ENCODE measurements around the gene PCDHA6.
"Not testable (repeated sequence)": the region's sequence is repeated elsewhere in the genome, so short reads cannot be mapped to it uniquely, and the experiment has no call there.

The PCDHA6 gene, protein sequence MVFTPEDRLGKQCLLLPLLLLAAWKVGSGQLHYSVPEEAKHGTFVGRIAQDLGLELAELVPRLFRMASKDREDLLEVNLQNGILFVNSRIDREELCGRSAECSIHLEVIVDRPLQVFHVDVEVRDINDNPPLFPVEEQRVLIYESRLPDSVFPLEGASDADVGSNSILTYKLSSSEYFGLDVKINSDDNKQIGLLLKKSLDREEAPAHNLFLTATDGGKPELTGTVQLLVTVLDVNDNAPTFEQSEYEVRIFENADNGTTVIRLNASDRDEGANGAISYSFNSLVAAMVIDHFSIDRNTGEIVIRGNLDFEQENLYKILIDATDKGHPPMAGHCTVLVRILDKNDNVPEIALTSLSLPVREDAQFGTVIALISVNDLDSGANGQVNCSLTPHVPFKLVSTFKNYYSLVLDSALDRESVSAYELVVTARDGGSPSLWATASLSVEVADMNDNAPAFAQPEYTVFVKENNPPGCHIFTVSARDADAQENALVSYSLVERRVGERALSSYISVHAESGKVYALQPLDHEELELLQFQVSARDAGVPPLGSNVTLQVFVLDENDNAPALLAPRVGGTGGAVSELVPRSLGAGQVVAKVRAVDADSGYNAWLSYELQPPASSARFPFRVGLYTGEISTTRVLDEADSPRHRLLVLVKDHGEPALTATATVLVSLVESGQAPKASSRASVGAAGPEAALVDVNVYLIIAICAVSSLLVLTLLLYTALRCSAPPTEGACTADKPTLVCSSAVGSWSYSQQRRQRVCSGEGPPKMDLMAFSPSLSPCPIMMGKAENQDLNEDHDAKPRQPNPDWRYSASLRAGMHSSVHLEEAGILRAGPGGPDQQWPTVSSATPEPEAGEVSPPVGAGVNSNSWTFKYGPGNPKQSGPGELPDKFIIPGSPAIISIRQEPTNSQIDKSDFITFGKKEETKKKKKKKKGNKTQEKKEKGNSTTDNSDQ

DNA sequence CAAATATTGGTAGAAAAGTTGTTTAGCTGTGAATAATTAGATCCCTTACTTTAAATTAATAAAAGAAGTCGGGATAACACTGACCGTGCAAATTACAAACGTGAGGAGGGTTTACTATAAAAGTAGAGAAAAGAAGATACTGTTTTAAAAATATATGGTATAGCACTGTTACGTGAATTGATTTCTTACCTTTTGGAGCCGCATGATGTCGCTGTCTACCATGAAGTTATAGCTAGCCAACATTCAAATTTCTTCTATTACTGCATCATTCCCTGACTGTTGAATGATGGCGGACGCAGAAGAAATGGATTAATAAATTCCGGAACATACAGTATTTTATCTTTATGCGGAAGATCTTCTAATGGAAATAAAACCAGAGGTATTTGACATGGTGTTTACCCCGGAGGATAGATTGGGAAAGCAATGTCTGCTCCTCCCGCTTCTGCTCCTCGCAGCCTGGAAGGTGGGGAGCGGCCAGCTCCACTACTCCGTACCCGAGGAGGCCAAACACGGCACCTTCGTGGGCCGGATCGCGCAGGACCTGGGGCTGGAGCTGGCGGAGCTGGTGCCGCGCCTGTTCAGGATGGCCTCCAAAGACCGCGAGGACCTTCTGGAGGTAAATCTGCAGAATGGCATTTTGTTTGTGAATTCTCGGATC, at the start of gene PCDHA6:
PCDHA6 (plus strand) TSS at position 257 of the 658 bp plus-strand sequence; CDS start at position 389, 132 bp downstream.
- in situ Hi-C loops (cut with MboI; ENCODE audit: low sequenced_read_pairs), result no loop called here

DNA sequence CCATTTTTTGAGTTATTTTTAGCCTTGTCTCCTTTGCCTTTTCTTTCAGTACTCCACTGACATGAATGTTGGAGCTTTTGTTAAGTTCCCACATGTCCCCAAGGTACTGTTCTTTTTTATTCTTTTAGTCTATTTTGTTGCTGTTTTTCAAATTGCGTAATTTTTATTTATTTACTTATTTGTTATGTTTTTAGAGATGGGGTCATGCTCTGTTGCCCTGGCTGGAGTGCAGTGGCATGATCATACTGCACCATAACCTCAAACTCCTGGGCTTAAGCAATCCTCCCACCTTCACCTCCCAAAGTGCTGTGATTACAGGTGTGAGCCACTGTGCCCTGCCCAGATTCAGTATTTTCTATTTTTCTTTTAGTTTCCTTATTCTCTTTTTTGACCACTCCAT, 47.2 kb upstream of the PCDHA6 start:
- in situ Hi-C loops (cut with MboI; ENCODE audit: low sequenced_read_pairs), result no loop called here

DNA sequence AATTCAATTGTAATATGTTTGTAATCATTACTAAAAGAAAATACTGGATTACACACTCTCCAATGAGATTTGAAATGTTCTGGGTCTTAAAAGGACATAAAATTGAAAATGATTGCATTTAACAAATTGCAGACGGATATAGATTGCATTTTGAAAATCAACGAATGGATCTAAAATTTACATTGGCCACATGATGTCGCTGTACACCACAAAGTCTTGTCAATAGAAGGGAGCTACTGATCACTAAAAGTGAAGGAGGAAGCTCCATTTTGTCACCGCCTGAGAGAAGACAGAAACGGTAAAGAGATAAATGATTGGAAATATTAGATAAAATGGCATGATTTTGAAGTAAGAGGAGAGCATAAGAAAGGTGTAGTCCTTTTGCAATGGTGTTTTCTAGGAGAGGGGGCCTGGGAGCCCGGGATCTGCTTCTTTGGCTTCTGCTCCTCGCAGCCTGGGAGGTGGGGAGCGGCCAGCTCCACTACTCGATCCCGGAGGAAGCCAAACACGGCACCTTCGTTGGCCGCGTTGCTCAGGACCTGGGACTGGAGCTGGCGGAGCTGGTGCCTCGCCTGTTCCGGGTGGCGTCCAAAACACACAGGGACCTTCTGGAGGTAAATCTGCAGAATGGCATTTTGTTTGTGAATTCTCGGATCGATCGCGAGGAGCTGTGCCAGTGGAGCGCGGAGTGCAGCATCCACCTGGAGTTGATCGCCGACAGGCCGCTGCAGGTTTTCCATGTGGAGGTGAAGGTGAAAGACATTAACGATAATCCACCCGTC, 41.7 kb upstream of the PCDHA6 start, which contains the start of gene PCDHA1:
PCDHA1 (plus strand) TSS at position 236 of the 782 bp plus-strand sequence.
- in situ Hi-C loops (cut with MboI; ENCODE audit: low sequenced_read_pairs), result no loop called here

DNA sequence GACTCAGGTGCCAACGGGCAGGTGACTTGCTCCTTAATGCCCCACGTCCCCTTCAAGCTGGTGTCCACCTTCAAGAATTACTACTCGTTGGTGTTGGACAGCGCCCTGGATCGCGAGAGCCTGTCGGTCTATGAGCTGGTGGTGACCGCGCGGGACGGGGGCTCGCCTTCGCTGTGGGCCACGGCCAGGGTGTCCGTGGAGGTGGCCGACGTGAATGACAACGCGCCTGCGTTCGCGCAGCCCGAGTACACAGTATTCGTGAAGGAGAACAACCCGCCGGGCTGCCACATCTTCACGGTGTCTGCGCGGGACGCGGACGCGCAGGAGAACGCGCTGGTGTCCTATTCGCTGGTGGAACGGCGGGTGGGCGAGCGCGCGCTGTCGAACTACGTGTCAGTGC, 40.3 kb upstream of the PCDHA6 start:
- in situ Hi-C loops (cut with MboI; ENCODE audit: low sequenced_read_pairs), result not testable (repeated sequence)

DNA sequence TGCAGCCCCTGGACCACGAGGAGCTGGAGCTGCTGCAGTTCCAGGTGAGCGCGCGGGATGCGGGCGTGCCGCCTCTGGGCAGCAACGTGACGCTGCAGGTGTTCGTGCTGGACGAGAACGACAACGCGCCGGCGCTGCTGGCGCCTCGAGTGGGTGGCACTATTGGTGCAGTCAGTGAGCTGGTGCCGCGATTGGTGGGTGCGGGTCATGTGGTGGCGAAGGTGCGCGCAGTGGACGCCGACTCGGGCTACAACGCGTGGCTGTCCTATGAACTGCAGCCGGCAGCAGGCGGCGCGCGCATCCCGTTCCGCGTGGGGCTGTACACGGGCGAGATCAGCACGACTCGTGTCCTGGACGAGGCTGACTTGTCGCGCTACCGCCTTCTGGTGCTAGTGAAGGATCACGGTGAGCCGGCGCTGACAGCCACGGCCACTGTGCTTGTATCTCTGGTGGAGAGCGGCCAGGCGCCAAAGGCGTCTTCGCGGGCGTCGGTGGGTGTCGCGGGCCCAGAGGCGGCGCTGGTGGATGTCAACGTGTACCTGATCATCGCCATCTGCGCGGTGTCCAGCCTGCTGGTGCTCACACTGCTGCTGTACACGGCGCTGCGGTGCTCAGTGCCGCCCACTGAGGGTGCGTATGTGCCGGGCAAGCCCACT, 39.8 kb upstream of the PCDHA6 start:
- in situ Hi-C loops (cut with MboI; ENCODE audit: low sequenced_read_pairs), result not testable (repeated sequence)

DNA sequence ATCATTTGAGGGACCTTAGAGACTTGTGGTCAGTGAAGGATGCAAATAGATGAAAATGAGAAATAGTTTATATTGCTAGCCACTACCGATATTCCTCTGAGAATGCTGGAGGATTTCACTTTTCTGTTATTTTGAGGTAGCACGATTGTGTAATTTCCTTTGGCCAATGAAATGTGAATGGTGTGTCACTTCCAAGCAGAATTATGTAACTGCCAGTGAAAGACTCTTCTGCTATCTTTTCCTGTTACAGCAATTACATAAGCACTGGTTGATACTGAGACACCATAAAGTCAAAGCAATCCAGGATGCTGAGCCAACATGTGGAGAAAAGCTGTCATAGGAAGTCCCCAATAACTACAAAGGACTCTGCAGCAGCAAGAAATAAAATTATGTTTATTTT, 36.7 kb upstream of the PCDHA6 start:
- in situ Hi-C loops (cut with MboI; ENCODE audit: low sequenced_read_pairs), result no loop called here

DNA sequence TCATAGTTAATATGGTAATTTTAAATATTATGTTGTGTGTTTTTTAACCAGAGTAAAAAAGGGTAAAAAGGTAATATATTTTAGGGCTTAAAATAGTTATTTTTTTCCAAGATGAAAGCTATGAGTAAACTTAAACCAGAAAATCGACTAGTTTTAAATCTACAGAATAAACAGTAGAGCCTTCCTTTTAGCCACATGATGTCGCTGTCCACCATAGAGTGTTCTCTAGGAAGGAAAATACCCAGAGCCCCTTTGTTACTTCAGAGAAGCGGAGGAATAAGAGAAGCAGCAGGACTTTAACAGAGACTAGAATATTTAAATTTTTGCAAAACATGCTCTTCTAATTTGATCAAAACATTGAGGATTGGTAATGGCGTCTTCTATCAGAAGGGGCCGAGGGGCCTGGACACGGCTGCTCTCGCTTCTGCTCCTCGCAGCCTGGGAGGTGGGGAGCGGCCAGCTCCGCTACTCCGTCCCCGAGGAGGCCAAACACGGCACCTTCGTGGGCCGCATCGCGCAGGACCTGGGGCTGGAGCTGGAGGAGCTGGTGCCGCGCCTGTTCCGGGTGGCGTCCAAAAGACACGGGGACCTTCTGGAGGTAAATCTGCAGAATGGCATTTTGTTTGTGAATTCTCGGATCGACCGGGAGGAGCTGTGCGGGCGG, 33.0 kb upstream of the PCDHA6 start, which contains the start of gene PCDHA2:
PCDHA2 (plus strand) TSS at position 258 of the 664 bp plus-strand sequence.
- in situ Hi-C loops (cut with MboI; ENCODE audit: low sequenced_read_pairs), result no loop called here

DNA sequence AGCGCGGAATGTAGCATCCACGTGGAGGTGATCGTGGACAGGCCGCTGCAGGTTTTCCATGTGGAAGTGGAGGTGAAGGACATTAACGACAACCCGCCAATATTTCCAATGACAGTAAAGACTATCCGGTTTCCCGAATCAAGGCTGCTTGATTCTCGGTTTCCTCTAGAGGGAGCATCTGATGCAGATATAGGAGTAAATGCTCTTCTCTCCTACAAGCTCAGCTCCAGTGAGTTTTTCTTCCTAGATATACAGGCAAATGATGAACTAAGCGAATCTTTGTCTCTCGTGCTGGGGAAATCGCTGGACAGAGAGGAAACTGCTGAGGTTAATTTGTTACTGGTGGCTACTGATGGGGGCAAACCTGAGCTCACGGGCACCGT, 32.5 kb upstream of the PCDHA6 start:
- in situ Hi-C loops (cut with MboI; ENCODE audit: low sequenced_read_pairs), result no loop called here

DNA sequence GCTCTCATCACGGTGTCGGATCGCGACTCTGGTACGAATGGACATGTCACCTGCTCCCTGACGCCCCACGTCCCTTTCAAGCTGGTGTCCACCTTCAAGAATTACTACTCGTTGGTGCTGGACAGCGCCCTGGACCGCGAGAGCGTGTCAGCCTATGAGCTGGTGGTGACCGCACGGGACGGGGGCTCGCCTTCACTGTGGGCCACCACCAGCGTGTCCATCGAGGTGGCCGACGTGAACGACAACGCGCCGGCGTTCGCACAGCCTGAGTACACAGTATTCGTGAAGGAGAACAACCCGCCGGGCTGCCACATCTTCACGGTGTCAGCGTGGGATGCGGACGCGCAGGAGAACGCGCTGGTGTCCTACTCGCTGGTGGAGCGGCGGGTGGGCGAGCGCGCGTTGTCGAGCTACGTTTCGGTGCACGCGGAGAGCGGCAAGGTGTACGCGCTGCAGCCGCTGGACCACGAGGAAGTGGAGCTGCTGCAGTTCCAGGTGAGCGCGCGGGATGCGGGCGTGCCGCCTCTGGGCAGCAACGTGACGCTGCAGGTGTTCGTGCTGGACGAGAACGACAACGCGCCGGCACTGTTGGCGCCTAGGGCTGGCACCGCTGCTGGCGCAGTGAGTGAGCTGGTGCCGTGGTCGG, 31.6 kb upstream of the PCDHA6 start:
- in situ Hi-C loops (cut with MboI; ENCODE audit: low sequenced_read_pairs), result not testable (repeated sequence)

DNA sequence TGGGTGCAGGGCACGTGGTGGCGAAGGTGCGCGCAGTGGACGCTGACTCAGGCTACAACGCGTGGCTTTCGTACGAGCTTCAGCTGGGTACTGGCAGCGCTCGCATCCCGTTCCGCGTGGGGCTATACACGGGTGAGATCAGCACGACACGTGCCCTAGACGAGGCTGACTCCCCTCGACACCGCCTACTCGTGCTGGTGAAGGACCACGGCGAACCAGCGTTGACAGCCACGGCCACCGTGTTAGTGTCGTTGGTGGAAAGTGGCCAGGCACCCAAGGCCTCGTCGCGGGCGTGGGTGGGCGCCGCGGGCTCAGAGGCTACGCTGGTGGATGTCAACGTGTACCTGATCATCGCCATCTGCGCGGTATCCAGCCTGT, 31.1 kb upstream of the PCDHA6 start:
- in situ Hi-C loops (cut with MboI; ENCODE audit: low sequenced_read_pairs), result no loop called here

DNA sequence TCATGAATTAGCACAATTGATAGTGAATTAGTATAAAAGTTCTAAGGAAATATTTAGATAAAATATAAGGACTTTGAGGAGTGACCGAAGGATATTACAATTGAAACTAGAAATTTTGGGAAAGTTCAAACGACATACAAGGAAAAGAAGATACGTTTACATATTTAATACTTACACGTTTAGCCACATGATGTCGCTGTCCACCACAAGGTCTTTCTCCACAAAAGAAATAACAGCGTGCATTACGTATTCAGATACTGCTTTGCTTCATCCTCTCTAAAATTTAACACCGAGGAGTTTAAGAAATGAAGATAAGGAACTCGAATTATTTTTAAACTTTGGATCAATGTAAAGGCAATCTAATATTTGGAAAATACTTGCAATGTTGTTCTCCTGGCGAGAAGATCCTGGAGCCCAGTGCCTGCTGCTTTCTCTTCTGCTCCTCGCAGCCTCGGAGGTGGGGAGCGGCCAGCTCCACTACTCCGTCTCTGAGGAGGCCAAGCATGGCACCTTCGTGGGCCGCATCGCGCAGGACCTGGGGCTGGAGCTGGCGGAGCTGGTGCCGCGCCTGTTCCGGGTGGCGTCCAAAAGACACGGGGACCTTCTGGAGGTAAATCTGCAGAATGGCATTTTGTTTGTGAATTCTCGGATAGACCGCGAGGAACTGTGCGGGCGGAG, 26.8 kb upstream of the PCDHA6 start, which contains the start of gene PCDHA3:
PCDHA3 (plus strand) TSS at position 242 of the 678 bp plus-strand sequence.
- in situ Hi-C loops (cut with MboI; ENCODE audit: low sequenced_read_pairs), result no loop called here

DNA sequence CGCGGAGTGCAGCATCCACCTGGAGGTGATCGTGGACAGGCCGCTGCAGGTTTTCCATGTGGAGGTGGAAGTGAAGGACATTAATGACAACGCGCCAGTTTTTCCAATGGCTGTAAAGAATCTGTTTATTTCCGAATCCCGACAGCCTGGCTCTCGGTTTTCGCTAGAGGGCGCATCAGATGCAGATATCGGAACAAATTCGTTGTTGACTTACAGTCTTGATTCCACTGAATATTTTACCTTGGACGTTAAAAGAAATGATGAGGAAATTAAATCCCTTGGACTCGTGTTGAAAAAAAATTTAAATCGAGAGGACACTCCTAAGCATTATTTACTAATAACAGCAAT, 26.3 kb upstream of the PCDHA6 start:
- in situ Hi-C loops (cut with MboI; ENCODE audit: low sequenced_read_pairs), result no loop called here

DNA sequence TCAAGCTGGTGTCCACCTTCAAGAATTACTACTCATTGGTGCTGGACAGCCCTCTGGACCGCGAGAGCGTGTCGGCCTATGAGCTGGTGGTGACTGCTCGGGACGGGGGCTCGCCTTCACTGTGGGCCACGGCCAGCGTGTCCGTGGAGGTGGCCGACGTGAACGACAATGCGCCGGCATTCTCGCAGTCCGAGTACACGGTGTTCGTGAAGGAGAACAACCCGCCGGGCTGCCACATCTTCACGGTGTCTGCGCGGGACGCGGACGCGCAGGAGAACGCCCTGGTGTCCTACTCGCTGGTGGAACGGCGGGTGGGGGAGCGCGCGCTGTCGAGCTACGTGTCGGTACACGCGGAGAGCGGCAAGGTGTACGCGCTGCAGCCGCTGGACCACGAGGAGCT, 25.4 kb upstream of the PCDHA6 start:
- in situ Hi-C loops (cut with MboI; ENCODE audit: low sequenced_read_pairs), result not testable (repeated sequence)

DNA sequence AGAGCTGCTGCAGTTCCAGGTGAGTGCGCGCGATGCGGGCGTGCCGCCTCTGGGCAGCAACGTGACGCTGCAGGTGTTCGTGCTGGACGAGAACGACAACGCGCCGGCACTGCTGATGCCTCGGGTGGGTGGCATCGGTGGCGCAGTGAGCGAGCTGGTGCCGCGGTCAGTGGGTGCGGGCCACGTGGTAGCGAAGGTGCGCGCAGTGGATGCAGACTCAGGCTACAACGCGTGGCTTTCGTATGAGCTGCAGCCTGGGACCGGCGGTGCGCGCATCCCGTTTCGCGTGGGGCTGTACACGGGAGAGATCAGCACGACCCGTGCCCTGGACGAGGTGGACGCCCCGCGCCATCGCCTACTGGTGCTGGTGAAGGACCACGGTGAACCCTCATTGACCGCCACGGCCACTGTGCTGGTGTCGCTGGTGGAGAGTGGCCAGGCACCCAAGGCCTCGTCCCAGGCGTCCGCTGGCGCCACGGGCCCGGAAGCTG, 24.9 kb upstream of the PCDHA6 start:
- in situ Hi-C loops (cut with MboI; ENCODE audit: low sequenced_read_pairs), result no loop called here

DNA sequence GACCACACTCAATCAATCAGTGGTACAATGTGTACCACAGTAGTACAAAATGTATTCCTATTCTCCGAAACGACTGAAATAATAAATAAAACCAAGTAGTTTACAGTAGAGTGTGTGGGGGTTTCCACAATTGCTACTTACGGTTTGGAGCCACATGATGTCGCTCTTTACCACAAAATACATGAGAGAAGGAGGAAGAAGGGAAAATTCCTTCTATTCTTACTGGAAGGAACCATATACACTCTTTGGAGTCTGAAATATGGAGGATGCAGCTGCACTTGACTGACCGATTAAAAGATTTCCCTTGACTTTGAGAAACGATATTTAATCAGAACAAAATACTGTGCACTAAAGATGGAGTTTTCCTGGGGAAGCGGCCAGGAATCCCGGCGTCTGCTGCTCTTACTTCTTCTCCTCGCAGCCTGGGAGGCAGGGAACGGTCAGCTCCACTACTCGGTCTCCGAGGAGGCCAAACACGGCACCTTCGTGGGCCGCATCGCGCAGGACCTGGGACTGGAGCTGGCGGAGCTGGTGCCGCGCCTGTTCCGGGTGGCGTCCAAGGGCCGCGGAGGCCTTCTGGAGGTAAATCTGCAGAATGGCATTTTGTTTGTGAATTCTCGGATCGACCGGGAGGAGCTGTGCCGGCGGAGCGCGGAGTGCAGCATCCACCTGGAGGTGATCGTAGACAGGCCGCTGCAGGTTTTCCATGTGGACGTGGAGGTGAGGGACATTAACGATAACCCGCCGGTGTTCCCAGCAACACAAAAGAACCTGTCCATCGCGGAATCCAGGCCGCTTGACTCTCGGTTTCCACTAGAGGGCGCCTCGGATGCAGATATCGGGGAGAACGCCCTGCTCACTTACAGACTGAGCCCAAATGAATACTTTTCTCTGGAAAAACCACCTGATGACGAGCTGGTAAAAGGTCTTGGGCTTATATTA, 20.7 kb upstream of the PCDHA6 start, which contains the start of gene PCDHA4:
PCDHA4 (plus strand) TSS at position 235 of the 942 bp plus-strand sequence.
- in situ Hi-C loops (cut with MboI; ENCODE audit: low sequenced_read_pairs), result no loop called here

DNA sequence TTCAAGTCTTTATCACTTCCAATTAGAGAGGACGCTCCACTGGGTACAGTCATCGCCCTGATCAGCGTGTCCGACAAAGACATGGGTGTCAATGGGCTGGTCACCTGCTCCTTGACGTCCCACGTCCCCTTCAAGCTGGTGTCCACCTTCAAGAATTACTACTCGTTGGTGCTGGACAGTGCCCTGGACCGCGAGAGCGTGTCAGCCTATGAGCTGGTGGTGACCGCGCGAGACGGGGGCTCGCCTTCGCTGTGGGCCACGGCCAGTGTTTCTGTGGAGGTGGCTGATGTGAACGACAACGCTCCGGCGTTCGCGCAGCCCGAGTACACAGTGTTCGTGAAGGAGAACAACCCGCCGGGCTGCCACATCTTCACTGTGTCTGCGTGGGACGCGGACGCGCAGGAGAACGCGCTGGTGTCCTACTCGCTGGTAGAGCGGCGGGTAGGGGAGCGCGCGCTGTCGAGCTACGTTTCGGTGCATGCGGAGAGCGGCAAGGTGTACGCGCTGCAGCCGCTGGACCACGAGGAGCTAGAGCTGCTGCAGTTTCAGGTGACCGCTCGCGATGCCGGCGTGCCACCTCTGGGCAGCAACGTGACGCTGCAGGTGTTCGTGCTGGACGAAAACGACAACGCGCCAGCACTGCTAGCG, 19.4 kb upstream of the PCDHA6 start:
- in situ Hi-C loops (cut with MboI; ENCODE audit: low sequenced_read_pairs), result not testable (repeated sequence)

All from HL-60/S4 (cell line).